Measurements from ENCODE around the gene SH3PXD2A. TPM values are rescaled to one million over a fixed set of nuclear protein-coding genes. Genes with fewer than 3 reads are reported as not detected.

The SH3PXD2A gene
- total and polyA plus RNA-seq, 5 experiments from 2014 or later: 0.09 to 22.4 (median 0.50) TPM

GRCh38 chr10:103890194-103890658 is 34.9 kb upstream of the SH3PXD2A start:
- Mint-ChIP-seq H3K9me3 (no peaks in the 10 kb centered on the region), H3K27me3 (no peaks in the 10 kb centered on the region), H3K27ac (peak overlapping the region; percentile 63 to 89 (median 80)), H3K4me1 (peaks cover 18 to 50% (median 40%) of the 10 kb centered on the region in 4 donors), H3K36me3 (peaks cover 0 to 98% (median 12%) of the 10 kb centered on the region in 3 donors), H3K4me3 (no peak overlapping the region)
- ATAC-seq (no peak), DNase-seq (no peak)
- POLR2A ChIA-PET: interaction anchor here (1.6 to 2.1 kb wide), 2 partner anchors 11 to 231 kb away, joined by 5 to 6 read pairs; partner anchors contain the start of gene SFR1

- no peak overlapping the region for H3K4me3 Mint-ChIP-seq
- DNase-seq: no peak
- no peaks in the 10 kb centered on the region for H3K9me3 Mint-ChIP-seq
- peaks cover 14 to 47% (median 31%) of the 10 kb centered on the region in 4 donors for H3K4me1 Mint-ChIP-seq
- POLR2A ChIA-PET: interaction anchor here (0.8 to 2.1 kb wide), 3 partner anchors 12 to 232 kb away, joined by 3 to 6 read pairs (median 5); partner anchors contain the start of gene SFR1
- H3K27ac Mint-ChIP-seq: peak overlapping the region in 9 of 10 donors; percentile 6 to 83 (median 32)
- H3K27me3 Mint-ChIP-seq: no peaks in the 10 kb centered on the region
- no peak for ATAC-seq
- peaks cover 0 to 98% (median 12%) of the 10 kb centered on the region in 3 donors for H3K36me3 Mint-ChIP-seq
These were observed 33.8 kb upstream of the SH3PXD2A start for GRCh38 chr10:103889121-103889720.

GRCh38 chr10:103888113-103888841 is 32.9 kb upstream of the SH3PXD2A start:
- POLR2A ChIA-PET: interaction anchor here (0.6 to 2.2 kb wide), 4 partner anchors 29 to 233 kb away, joined by 3 to 19 read pairs (median 4); partner anchors contain the start of genes SFR1 and STN1
- Mint-ChIP-seq H3K4me1 (peaks cover 10 to 37% (median 24%) of the 10 kb centered on the region in 4 donors), H3K27me3 (no peaks in the 10 kb centered on the region), H3K4me3 (peak overlapping the region in 1 of 10 donors; percentile 31), H3K27ac (peak overlapping the region in 8 of 10 donors; percentile 6 to 90 (median 36)), H3K9me3 (no peaks in the 10 kb centered on the region), H3K36me3 (peaks cover 0 to 98% (median 14%) of the 10 kb centered on the region in 3 donors)
- peak; percentile 83 to 88 for ATAC-seq
- peak in 6 of 10 donors; percentile 6 to 71 (median 40) for DNase-seq

- Mint-ChIP-seq H3K4me1 (peaks cover 11 to 28% (median 24%) of the 10 kb centered on the region in 4 donors), H3K4me3 (no peak overlapping the region), H3K36me3 (peaks cover 0 to 97% (median 30%) of the 10 kb centered on the region in 3 donors), H3K27ac (peak overlapping the region in 2 of 10 donors; percentile 9 to 29), H3K27me3 (no peaks in the 10 kb centered on the region), H3K9me3 (no peaks in the 10 kb centered on the region)
- POLR2A ChIA-PET: interaction anchor here (1.0 to 1.6 kb wide), 2 partner anchors 9 to 35 kb away, joined by 4 read pairs; no protein-coding TSS in a partner anchor
- no peak for ATAC-seq
- DNase-seq: no peak
These were observed 30.2 kb upstream of the SH3PXD2A start for GRCh38 chr10:103885617-103886016.

GRCh38 chr10:103884681-103885139 is 29.3 kb upstream of the SH3PXD2A start:
- Mint-ChIP-seq H3K27me3 (no peaks in the 10 kb centered on the region), H3K4me1 (peaks cover 9 to 22% (median 16%) of the 10 kb centered on the region in 4 donors), H3K36me3 (peaks cover 0 to 97% (median 34%) of the 10 kb centered on the region in 3 donors), H3K9me3 (no peaks in the 10 kb centered on the region), H3K27ac (peak overlapping the region in 3 of 10 donors; percentile 25 to 59 (median 36)), H3K4me3 (no peak overlapping the region)
- ATAC-seq: peak; percentile 38
- POLR2A ChIA-PET: interaction anchor here (1.0 to 1.6 kb wide), 2 partner anchors 10 to 36 kb away, joined by 4 read pairs; no protein-coding TSS in a partner anchor
- DNase-seq: peak in 3 of 10 donors; percentile 19 to 27 (median 21)

- Mint-ChIP-seq H3K4me3 (no peak overlapping the region), H3K27ac (peak overlapping the region in 2 of 10 donors; percentile 31 to 47), H3K36me3 (peaks cover 0 to 97% (median 36%) of the 10 kb centered on the region in 3 donors), H3K4me1 (peaks cover 1 to 20% (median 12%) of the 10 kb centered on the region in 4 donors), H3K27me3 (no peaks in the 10 kb centered on the region), H3K9me3 (no peaks in the 10 kb centered on the region)
- ATAC-seq (no peak), DNase-seq (no peak)
- POLR2A ChIA-PET: no interaction called here
These were observed 27.1 kb upstream of the SH3PXD2A start for GRCh38 chr10:103882285-103883007.

GRCh38 chr10:103881416-103882284 is 26.3 kb upstream of the SH3PXD2A start:
- POLR2A ChIA-PET: no interaction called here
- H3K4me3 Mint-ChIP-seq: no peak overlapping the region
- no peaks in the 10 kb centered on the region for H3K27me3 Mint-ChIP-seq
- H3K4me1 Mint-ChIP-seq: peaks cover 1 to 20% (median 12%) of the 10 kb centered on the region in 4 donors
- peaks cover 0 to 93% (median 38%) of the 10 kb centered on the region in 3 donors for H3K36me3 Mint-ChIP-seq
- no peaks in the 10 kb centered on the region for H3K9me3 Mint-ChIP-seq
- no peak for ATAC-seq
- DNase-seq: no peak
- H3K27ac Mint-ChIP-seq: peak overlapping the region in 2 of 10 donors; percentile 4 to 65

- H3K4me3 Mint-ChIP-seq: no peak overlapping the region
- H3K4me1 Mint-ChIP-seq: peaks cover 1 to 20% (median 11%) of the 10 kb centered on the region in 4 donors
- ATAC-seq (no peak), DNase-seq (no peak)
- no peaks in the 10 kb centered on the region for H3K9me3 Mint-ChIP-seq
- peak overlapping the region in 3 of 10 donors; percentile 44 to 57 (median 53) for H3K27ac Mint-ChIP-seq
- peaks cover 0 to 93% (median 38%) of the 10 kb centered on the region in 3 donors for H3K36me3 Mint-ChIP-seq
- POLR2A ChIA-PET: no interaction called here
- H3K27me3 Mint-ChIP-seq: no peaks in the 10 kb centered on the region
These were observed 24.5 kb upstream of the SH3PXD2A start for GRCh38 chr10:103879831-103880230.

- Mint-ChIP-seq H3K27me3 (no peaks in the 10 kb centered on the region), H3K27ac (peak overlapping the region in 2 of 10 donors; percentile 44 to 57), H3K4me1 (peaks cover 0 to 20% (median 10%) of the 10 kb centered on the region in 4 donors), H3K9me3 (no peaks in the 10 kb centered on the region), H3K4me3 (no peak overlapping the region), H3K36me3 (peaks cover 0 to 92% (median 38%) of the 10 kb centered on the region in 3 donors)
- POLR2A ChIA-PET: no interaction called here
- no peak for ATAC-seq
- DNase-seq: no peak
These were observed 24.0 kb upstream of the SH3PXD2A start for GRCh38 chr10:103879409-103879808.

GRCh38 chr10:103877861-103878260 is 22.5 kb upstream of the SH3PXD2A start:
- Mint-ChIP-seq H3K4me3 (no peak overlapping the region), H3K27ac (peak overlapping the region in 2 of 10 donors; percentile 22 to 41)

GRCh38 chr10:103876155-103876554 is 20.8 kb upstream of the SH3PXD2A start:
- peaks cover 0 to 83% (median 23%) of the 10 kb centered on the region in 3 donors for H3K36me3 Mint-ChIP-seq
- H3K9me3 Mint-ChIP-seq: no peaks in the 10 kb centered on the region
- no peak for ATAC-seq
- POLR2A ChIA-PET: no interaction called here
- peak overlapping the region in 2 of 10 donors; percentile 20 to 50 for H3K27ac Mint-ChIP-seq
- DNase-seq: no peak
- H3K4me3 Mint-ChIP-seq: no peak overlapping the region
- H3K27me3 Mint-ChIP-seq: no peaks in the 10 kb centered on the region
- peaks cover 0 to 15% (median 9%) of the 10 kb centered on the region in 4 donors for H3K4me1 Mint-ChIP-seq

More at GRCh38 chr10:103877861-103878260, 22.5 kb upstream of the SH3PXD2A start:
- H3K9me3 Mint-ChIP-seq: no peaks in the 10 kb centered on the region
- peaks cover 0 to 15% (median 9%) of the 10 kb centered on the region in 4 donors for H3K4me1 Mint-ChIP-seq
- ATAC-seq (no peak), DNase-seq (no peak)
- no peaks in the 10 kb centered on the region for H3K27me3 Mint-ChIP-seq
- POLR2A ChIA-PET: no interaction called here
- H3K36me3 Mint-ChIP-seq: peaks cover 0 to 87% (median 35%) of the 10 kb centered on the region in 3 donors

All from naive thymus-derived CD8-positive, alpha-beta T cell (primary cell).